GM21619 (cell line): ENCODE data around the gene DSPP.

Experiments
- ATAC-seq: cut with Tn5 transposase; IDR thresholded peaks from one replicate; pipeline ENCODE4 v1.9.1; 2021; ENCODE audit not compliant: unreplicated experiment

DSPP gene

GRCh38 chr4:87624698-87625097 is 16.4 kb downstream of the DSPP start:
- no peak for ATAC-seq

DNA sequence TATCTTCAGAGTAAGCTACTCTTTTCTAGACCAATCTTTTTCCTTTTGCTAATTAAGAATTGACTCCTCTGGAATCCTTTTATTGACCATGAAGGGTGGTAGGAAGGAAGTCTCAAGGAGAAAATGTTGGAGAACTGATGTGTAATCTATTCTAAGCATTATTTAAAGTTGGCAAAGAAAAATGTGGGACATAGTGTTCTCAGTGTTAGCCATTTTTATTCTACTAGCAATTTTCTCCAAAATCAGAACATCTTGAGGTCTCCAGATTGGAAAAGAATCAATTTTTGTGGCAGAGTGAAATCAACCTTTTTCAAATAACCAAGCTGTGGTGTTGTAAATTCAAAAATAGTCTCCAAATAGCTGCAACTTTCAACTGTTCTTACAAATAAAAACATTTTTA is 23.3 kb downstream of the DSPP start:
- ATAC-seq: no peak

- ATAC-seq: no peak
These were observed 24.1 kb downstream of the DSPP start for GRCh38 chr4:87632469-87632868.

DNA sequence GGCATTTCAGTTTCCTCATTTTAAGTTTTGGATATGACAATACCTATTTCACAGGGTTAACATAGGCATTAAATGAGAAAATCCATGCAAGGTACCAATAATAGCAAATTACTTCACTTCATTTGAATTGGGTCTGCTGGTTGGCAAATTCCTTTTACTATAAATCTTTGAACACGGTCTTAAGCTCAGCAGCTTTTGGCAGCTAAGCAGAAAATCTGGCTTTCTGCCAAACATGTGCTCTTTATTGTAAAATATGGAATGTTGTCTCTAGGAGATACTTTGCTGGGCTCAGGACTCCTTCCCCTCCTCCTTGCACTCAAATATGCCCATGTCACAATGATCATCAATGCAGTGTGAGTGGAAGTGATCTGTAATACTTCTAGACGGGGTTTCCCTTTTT is 24.9 kb downstream of the DSPP start:
- ATAC-seq: no peak

GRCh38 chr4:87644286-87644685 is 36.0 kb downstream of the DSPP start:
- ATAC-seq: no peak

DNA sequence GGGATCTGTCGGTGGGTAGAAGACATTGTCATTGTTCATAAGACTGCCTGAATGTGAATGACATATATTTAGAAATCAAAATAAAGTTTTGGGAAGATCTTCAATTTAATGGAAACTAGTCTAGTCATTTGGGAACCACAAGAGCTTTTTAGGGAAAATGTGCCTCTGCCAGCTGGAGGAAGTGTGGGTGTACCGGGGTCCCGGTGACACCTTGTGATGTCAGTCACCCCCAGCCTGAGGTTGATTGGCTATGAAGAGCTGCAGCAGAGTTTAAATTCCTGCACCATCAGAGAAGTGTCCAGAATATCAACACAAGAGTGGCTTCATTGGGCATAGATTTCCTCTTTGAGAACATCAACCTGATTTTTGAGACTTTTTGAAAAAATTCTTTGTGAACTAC is 41.7 kb downstream of the DSPP start, which contains the start of gene DMP1:
Gene DMP1, plus strand, starts transcription at position 301 of the 400 bp plus-strand sequence. CDS start 6,213 bp downstream, outside the sequence.
- no peak for ATAC-seq

- no peak for ATAC-seq
These were observed 42.6 kb downstream of the DSPP start for GRCh38 chr4:87650938-87651337.

GRCh38 chr4:87651941-87652340 is 43.6 kb downstream of the DSPP start:
- no peak for ATAC-seq

GRCh38 chr4:87654487-87655044 is 46.2 kb downstream of the DSPP start:
- ATAC-seq: no peak

DNA sequence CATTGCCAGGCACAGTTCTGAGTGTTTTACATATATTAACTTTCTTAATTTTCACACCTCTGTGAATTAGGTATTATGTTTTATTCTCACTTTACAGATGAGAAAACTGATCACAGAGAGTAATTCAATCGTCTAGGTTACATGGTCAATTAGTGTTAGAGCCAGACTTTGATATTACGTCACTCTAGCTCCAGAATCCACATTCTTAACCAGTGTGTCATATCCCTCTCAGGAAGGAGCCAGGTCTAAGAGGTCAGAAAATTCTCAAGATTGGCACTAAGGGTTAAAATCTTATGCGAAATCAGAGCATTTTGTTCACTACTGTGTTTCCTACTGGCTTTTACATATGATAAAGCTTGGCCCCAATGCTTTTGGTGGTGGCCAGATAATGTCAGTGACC is 49.2 kb downstream of the DSPP start:
- ATAC-seq: no peak

DNA sequence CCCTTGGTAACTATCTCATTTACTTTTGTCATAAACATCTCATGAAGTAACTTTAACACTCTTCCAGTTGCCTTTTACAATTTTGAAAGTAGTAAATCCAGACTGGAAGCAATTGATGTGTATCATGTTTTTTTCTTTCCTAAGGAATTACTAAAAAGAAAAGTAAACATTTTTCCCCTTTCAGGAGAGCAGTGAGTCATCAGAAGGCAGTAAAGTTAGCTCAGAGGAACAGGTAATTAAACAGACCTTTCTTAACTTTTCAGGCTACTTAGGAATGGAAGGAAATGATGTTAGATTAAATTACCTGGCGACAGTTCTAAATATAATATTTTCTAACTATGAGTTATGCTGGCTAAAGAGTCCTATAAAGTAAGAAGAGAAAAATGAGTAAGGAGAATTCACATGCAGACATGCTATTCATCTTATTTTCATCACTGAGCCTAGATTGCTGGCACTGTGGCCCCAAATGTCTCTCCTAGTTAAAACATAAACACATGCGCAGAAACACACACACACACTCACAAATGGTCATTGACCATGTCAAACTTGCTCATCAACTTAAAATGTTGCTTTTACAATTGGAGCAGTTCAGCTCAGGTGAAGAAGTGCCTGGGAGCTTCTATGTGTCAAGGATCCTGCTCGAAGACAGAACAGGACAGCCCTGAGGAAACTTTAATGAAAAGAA is 51.1 kb downstream of the DSPP start:
- ATAC-seq: no peak

- no peak for ATAC-seq
These were observed 54.5 kb downstream of the DSPP start for GRCh38 chr4:87662871-87663270.
